Kidney capillary endothelial cell (primary cell): ENCODE measurements around the gene JADE2.
A peak's percentile ranks its signal among the peaks of the same experiment; 100 is the strongest.

Source experiments
- DNase-seq: peaks from one replicate; pipeline ENCODE4 v3.0.0-alpha.2; 2018; ENCODE audit warnings: low spot score

JADE2 gene

DNA sequence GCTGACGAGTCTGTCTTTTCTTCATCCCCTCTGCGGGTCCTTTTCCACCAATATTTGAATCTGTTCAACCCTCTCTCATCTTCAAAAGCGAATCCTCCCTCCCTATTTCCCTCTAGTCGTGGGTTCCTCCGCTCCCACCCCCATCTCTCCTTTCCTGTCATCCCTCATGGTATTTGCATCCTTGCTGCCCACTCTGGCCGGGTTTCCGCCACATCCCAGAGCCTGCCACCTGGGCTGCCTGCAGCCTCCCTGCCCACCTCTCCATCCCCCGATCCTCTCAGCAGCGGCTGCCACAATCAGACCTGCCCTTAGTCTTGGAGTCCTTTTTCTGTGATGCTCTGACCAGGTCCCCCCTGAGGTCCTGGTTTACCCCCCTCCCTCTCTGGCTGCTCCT lies 44.9 kb downstream of the JADE2 start:
- DNase-seq = no peak

DNA sequence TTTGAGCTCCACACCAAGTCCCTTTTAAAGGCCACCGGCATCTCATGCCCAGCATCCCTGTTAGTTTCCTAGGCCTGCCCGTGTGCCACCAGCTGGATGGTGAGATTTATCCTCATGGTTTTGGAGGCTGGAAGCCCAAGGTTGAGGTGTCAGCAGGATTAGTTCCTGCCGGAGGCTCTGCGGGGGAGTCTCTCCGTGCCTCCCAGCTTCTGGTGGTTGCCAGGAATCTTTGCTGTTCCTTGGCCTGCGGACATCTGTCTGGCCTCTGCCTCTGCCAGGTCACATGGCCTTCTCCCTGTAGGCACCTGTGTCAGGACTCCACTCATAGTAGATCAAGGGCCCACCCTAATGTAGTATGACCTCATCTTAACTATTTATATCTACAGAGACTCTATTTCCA lies 45.4 kb downstream of the JADE2 start:
- no peak for DNase-seq

DNA sequence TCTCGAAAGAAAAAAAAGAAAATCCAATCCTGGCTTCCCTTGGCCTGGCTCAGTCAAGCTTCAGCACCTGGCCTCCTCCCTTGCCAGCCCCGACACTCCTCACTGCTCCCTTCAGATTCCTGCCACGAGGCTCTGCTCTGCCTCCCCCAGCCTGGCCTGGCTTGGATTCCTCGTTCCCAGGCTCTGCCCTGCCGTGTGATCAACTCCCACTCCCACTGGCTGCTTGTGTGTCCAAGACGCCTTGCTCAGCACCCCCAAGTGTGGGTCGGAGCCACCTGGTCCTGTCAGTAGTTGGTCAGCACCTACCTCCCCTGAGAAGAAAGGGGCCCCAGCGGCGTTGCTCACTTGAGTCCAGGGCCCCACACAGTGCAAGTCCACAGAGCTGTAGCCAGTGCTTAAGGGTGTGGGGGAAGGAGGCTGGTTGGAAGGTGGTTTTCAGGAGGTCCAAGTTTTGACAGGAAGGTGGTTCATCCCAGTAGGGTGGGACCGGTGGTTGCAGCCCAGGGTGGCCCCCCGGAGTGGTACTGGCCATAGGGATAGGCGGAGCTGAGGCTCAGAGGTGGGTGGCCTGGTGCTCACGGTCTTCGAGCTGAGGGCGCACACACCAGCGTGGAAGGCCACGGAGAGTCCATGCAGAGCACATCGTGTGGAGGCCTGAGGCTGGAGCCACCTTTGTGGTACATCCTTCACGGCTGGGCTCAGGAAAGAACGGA lies 46.4 kb downstream of the JADE2 start:
- no peak for DNase-seq

DNA sequence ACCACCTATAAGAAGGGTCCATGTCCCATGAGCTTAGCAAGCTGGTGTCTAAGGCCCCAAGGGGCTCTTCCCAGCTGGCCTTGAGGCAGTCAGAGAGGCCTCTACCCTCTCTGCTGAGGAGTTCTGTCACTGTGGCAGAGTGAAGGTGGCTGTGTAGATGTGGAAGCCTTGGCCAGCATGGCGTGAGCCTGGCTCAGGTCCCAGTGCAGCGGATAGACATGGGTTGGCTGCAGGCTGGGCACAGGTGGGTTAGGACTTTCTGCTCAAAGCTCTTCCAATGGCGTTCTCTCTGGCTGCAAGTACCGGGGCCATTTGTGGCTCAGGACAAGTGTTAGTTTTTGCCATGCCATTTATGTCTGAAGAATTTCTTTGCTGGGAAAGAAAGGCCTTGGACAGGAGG lies 47.3 kb downstream of the JADE2 start:
- DNase-seq = no peak

DNA sequence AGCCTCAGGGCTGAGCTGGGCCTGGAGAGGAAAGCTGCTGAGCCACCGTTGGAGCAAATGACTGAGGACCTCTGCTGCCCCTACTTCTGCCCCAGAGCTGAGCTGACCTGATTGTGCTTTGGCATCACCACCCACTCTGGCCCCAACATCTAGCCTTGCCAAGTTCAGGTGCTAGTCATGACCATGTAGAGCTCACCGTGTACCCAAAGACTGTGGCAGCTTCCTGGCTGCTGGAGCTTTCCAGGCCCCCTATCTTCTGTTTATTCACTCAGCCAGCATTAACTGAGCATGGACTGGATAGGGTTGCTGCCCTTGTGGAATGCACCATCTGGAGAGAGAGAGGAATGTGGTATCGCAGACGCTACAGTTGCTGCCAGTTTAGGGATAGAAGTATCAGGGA lies 49.1 kb downstream of the JADE2 start:
- DNase-seq = no peak

DNA sequence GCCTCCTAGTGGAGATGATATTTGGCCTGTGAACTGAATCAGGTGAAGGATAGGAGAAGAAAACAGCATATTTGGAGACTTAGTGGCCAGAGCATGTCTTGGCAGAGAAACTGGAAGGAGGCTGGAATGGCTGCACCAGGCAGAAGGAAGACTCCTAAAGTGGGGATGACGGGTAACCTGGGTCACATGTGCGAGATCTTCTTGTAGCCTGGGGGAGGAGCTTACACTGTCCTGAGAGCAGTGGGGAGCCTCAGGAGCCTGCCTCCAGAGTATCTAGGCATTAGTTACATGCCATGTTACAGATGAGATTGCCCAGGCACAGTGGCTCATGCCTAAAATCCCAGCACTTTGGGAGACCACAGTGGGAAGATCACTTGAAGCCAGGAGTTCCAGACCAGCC lies 49.8 kb downstream of the JADE2 start:
- DNase-seq = no peak

DNA sequence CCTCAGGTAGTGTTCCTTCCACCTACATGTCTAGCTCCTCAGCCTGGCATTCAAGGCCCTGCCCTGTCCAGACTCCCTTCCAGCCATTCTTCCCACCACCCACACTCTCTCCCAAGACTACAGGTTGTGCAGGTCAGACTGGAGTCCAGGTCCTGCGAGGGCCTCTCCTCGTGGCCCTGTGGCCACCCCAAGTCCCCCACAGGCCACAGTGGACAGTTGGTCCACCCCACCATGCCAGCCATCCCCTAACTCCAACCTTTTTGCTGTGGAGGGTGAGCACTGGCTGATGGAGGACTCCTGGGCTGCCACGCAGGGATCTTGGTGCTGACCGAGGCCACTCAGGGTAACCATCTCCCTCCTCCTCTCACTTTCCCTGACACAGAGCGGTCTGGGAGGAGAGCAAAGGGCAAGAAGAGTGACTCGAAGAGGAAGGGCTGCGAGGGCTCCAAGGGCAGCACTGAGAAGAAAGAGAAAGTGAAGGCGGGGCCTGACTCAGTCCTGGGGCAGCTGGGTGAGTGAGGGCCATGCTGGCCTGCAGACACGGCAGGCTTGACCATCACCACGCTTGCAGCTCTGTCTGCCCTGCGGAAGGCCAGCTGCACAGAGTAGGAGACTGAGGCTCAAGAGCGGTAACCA lies 51.0 kb downstream of the JADE2 start:
- DNase-seq = no peak

DNA sequence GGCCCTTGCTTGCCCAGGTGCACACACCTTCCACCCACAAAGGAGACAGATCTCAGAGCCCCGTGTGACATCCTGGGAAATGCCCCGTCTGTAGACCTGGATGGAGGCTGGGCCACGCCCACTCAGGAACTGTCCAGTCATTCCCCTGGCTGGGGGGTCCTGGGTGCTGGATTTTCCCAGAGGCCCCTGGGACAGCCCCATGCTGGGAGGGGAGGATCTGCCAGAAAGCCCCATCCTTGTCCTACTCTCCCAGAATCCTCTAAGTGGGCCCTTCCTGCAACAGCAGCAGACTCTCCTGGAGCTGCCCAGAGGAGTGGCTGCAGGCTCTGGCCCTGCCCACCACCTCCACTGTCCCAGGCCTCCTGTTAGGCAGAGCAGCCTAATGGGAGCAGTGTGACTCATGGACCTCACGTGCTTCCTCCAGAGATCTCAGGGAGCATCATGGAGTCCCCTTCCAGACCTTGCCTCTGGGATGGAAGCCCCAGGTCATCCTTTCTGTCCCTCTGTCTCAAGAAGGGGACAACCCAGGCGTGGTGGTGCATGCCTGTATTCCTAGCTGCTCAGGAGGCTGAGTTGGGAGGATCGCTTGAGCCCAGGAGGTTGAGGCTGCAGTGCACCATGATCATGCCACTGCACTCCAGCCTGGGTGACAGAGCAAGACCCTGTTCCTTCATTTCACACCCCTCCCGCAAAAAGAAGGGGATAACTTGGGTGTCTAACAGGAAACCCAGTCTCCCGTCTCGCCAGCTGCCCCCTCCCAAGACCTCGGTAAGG lies 51.7 kb downstream of the JADE2 start:
- peak; percentile 72 for DNase-seq

DNA sequence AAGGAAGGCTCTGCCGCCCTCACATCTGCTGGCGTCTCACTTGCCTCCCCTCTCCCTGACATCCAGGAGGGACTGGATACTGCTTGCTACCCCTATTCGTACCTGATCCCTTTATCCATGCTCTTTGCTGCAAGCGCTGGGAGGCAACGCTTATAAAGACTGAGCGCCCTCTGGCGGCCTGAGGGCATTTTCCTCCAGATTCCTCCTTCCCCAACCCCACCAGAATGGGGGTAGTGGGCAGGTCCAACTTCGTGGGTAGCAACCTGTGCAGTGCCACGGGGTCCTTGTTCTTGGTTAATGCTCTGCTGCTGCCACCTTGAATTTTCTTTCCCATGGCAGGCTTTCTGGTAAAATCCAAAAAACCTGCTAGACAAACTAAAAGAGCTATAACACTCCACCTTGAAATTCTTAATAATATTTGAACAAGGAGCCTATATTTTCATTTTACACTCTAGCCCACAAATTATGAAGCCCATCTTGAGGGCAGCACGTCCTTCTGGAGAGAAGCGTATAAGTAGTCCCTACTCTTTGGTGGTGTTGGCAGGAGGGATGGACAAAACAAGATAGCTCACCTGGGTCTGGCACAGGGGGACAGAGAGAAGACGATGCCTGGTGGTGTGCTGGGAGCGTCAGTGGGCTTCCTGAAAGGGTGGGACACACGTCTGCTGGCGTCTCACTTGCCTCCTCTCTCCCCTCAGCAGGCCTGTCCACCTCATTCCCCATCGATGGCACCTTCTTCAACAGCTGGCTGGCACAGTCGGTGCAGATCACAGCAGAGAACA lies 52.5 kb downstream of the JADE2 start:
- DNase-seq = peak; percentile 76

DNA sequence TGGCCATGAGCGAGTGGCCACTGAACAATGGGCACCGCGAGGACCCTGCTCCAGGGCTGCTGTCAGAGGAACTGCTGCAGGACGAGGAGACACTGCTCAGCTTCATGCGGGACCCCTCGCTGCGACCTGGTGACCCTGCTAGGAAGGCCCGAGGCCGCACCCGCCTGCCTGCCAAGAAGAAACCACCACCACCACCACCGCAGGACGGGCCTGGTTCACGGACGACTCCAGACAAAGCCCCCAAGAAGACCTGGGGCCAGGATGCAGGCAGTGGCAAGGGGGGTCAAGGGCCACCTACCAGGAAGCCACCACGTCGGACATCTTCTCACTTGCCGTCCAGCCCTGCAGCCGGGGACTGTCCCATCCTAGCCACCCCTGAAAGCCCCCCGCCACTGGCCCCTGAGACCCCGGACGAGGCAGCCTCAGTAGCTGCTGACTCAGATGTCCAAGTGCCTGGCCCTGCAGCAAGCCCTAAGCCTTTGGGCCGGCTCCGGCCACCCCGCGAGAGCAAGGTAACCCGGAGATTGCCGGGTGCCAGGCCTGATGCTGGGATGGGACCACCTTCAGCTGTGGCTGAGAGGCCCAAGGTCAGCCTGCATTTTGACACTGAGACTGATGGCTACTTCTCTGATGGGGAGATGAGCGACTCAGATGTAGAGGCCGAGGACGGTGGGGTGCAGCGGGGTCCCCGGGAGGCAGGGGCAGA lies 53.3 kb downstream of the JADE2 start:
- DNase-seq = no peak

DNA sequence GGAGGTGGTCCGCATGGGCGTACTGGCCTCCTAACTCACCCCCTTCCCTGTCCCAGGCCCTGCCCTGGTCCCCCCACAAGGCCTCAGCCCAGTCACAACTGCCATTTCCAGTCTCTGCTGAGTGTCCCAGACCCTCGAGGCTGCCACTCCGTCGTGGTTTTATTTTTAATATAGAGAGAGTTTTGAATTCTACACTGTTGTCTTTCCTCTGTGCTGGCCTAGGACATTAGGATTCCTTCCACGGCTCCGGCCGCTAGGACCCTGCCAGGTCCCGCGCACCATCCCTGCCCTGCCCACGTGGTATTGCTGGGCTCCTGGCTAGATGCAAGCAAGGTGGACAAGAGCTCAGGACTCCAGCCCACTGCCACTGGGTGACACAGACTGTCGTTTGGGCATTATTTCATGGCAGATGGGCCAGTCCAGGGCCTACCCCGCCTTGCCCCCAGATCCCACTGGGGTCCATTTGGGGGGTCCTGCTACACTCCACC lies 53.9 kb downstream of the JADE2 start:
- DNase-seq = no peak

DNA sequence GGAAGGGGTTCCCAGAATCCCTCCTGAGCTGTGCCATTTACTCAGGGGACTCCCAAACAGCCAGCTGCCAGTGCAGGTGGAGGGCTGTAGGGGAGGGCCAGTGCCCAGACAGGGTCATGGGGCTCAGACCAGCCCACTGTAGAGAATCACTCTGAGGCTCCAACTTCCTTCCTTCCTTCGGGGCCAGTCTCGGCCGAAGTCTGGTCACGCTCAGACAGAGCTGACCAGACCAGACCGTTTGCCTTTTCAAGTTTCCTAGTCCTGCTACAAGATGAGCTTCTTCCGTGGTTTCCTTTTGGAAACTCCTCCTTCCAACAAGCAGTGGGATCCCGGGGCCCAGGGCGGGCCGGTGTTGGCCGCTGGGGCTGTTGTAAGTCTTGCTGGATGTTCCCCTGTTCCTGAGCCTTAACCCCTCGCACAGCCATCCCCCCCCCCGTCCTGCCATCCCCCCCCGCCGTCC lies 54.6 kb downstream of the JADE2 start:
- peak; percentile 59 for DNase-seq

DNA sequence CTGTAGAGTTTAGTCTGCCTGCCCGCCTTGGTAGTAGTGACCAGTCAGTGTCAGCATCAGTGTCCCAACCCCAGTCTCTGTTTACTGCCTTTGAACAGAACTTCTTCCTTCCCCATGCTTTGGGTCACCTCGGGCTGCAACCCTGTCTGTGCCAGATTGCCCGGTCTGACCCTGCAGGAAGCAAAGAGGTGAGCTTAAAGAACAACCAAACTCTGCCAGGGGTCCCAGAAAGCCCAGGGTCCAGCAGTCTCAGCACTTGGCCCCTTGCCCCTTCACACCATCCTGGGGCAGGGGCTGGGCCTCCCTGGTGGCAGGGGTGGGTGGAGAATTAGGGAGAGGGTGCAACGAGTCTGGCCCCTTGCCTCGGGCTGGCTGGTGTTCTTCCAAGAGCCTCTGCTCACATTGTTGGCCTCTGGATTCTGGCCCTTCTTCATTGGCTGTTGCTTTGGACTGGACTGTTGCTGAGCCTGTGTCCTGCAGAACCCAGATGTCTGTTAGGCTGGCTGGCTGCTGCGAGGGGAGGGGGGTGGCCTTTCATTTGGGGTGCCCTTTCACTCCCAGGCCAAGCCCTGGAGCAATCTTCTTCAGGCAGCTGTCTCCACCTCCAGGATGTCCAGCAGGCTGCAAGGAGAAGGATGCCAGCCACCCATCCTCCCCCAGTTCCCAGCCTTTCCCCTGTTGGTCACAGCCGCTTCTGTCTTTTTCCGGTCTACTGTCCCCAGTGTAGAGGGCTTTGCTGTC lies 55.9 kb downstream of the JADE2 start:
- no peak for DNase-seq

DNA sequence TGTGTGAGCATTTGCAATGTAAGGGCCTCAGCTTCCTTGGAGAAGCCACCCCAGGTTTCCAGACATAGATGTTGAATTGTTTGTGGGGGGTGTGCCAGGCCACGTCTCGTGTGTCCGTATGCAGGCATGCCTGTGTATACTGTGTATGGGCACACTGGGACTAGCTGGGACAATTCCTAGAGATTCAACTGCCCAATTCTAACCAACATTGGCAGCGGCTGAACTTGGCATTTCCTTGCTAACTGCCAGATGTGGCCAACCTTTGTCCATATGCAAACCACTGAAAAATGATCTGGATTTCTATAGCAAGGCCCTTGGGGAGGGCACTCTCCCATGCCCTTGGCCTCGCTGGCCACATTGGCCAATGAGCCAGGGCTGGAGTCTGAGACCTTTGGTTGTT lies 56.8 kb downstream of the JADE2 start:
- DNase-seq = no peak

DNA sequence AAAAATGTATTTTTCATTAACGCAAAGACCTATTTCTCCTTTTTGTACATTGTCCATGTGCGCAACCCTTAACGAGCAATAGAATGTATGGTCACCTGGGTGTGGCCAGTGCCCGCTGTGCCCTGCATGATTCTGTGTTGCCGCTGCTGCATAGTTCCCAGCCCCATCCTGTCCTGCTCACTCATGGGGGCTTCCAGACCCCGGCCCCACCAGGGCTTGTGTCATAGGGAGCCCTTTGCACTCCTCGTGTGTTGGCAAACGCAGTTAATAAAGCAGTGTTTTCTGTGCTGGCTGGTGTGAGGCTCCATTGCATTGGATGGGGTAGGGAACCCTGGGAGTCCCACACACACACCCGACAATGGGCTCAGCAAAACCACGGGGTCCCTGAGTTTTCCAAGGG lies 57.5 kb downstream of the JADE2 start:
- DNase-seq = no peak

DNA sequence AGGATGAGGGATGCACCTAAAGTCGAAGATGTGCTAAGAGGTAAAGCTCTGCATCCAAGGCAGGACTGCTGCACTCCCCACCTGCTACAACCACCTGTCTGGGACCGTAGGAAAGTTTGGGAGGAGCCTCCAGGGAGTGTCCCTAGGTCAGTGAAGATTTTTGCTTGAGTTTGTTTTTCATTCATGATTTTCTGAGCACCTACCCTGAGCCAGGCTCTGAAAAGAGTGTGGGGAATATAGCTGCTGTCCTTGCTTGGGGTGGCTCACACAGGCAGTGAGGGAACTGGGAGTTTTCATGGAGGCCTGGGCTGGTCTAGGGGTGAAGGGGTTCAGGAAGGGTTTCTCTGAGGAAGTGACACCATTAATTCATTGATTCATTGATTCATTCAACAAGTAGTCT lies 58.3 kb downstream of the JADE2 start:
- no peak for DNase-seq

DNA sequence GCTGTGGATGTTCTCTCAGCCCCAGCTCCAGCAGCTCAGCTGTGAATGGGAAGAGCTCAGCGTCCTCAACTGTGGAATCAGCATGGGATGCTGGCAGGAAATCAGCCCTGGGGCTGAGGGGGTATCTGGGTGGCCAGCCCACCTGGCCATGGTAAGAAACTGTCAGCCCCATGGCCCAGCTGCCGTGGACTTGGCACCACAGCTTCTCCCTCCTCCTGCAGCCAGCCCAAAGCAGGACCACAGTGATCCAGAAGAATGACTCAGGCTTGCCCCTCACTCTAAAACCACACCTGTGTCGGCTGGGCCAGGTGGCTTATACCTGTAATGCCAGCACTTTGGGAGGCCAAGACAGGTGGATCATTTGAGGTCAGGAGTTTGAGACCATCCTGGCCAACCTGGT lies 59.2 kb downstream of the JADE2 start:
- no peak for DNase-seq

DNA sequence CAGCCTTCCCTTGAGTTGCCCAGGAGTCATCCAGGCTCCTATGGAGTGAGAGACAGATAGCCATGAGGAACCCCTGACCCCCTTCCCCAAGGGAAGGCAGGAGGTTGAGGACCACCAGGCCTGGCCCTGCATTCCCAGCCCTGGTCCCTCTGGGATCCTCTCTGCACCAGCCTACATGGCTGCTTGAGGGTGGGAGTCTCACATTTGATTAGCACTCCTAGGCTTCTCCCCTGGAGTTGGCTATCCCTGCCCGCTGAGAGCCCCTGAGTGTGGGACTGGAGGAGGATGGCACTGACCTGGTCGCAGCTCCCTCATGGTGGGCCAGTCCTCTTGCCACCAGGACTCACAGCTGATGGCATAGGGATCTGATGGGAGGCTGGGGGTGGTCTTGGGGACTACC lies 60.5 kb downstream of the JADE2 start:
- DNase-seq = no peak

DNA sequence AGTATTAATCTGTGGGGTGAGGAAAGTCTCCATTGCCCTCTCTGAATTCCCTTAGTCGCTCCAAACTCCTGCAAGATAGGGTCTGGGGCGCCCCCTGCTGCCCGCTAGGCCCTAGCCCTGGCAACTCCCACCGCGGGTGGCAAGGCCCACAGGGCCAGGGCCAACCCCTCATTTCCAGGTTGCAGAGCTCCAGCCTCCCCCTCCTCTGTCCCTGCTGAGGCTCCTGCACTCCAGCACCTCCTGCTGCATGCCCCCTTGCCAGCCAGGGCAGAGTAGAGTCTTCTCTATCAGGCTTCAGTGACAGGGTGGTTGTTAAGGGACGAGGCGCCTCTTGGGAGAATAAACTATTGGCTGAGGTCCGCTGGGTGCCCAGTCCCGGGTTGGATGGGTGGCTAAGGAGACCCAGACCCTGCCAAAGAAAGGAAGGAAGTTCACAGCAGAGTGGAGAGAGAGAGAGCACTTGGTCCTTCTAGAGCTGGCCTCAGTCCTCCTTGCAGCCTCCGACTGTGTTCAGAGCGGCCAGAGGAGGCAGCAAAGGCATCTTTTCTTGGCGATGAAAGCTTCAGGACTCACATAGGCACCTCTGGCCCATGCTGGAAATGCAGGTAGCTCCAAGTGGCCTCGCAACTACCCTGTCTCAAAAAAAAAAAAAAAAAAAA lies 61.5 kb downstream of the JADE2 start:
- peak; percentile 75 for DNase-seq

DNA sequence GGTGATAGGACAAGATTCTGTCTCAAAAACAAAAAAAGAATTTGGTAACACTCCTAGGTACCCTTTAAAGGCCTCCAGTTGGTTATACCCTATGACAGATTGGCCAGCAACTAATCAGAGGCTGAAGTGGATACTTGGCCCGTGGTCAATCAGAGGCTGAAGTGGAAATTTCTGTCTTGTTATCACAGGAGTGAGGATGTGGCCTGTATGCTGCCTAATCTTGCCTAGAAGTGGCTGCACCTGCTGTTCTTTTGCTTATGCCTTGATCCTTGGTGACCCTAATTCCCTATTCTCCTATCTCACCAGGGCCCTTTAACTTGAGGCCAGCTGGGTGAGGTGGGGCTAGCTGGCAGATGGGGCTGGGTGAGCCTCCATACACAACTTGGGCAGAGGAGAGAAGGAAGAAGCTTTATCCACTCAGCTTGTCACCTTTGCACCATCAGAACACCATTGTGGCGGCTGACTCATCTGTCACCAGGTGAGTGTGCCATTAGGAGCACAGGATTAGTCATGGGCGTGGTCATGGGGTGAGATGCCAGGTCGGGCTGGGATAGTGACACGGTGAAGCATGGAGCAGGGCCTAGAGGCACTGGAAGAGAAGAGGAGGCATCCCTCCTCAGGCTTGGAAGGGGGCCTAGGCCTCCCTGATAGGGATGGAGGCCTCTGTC lies 65.7 kb downstream of the JADE2 start:
- no peak for DNase-seq
